Stimulated activated naive B cell treated with anti-CD40 and anti-IgM and Interleukin-4, amounts not matched to agents 10 μg/mL and 1 μg/mL and 100 μg/mL, for 72 hours (primary cell): Measurements from ENCODE around the gene OLA1.
"Not testable (repeated sequence)": the region's sequence is repeated elsewhere in the genome, so short reads cannot be mapped to it uniquely, and the experiment has no call there.

Experiments used
- ATAC-seq, 2 donors: fragments of 150-1000 bp; cut with Tn5 transposase; replicated peaks; 2 replicates each; pipeline ENCODE4 v1.10.0; 2021; ENCODE audit warnings: moderate library complexity in 1 of 2
- DNase-seq: peaks from one replicate; pipeline ENCODE4 v3.0.0; 2021
- H3K27ac Mint-ChIP-seq: one replicate; pipeline ENCODE4 v1.8.0; 2022; ENCODE audit warnings: mild to moderate bottlenecking, mixed read lengths
- H3K27me3 Mint-ChIP-seq, 2 donors: one replicate each; pipeline ENCODE4 v1.8.0; 2022; ENCODE audit warnings: mixed read lengths in 2 of 2
- H3K36me3 Mint-ChIP-seq, 2 donors: one replicate each; pipeline ENCODE4 v1.8.0; 2022; ENCODE audit warnings: mixed read lengths in 2 of 2, mild to moderate bottlenecking in 1 of 2
- H3K4me1 Mint-ChIP-seq, 2 donors: one replicate each; pipeline ENCODE4 v1.8.0; 2022; ENCODE audit warnings: mixed read lengths in 2 of 2, mild to moderate bottlenecking in 1 of 2
- H3K4me3 Mint-ChIP-seq, 2 donors: one replicate each; pipeline ENCODE4 v1.8.0; 2022; ENCODE audit warnings: mild to moderate bottlenecking in 2 of 2, mixed read lengths in 2 of 2, moderate library complexity in 1 of 2
- H3K9me3 Mint-ChIP-seq, 2 donors: one replicate each; pipeline ENCODE4 v1.8.0; 2022; ENCODE audit warnings: mixed read lengths in 2 of 2, mild to moderate bottlenecking in 1 of 2

OLA1 gene

DNA sequence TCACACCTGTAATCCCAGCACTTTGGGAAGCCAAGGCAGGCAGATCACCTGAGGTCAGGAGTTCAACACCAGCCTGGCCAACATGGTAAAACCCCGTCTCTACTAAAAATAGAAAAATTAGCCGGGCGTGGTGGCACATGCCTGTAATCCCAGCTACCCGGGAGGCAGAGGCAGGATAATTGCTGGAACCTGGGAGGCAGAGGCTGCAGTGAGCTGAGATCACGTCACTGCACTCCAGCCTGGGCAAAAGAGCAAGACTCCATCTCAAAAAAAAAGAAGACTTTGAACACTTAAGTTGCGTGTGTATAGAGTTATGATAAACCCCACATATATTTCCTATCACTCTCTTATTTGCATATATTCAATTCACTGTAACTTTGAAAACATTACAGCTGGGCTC is 2.7 kb downstream of the OLA1 start:
- Mint-ChIP-seq H3K36me3 (peaks cover 29 to 35% of the 10 kb centered on the region in 2 donors), H3K4me1 (peaks cover 8 to 26% of the 10 kb centered on the region in 2 donors)
- DNase-seq, ATAC-seq, H3K27ac Mint-ChIP-seq, H3K27me3 Mint-ChIP-seq, H3K4me3 Mint-ChIP-seq, H3K9me3 Mint-ChIP-seq: not testable (repeated sequence)

DNA sequence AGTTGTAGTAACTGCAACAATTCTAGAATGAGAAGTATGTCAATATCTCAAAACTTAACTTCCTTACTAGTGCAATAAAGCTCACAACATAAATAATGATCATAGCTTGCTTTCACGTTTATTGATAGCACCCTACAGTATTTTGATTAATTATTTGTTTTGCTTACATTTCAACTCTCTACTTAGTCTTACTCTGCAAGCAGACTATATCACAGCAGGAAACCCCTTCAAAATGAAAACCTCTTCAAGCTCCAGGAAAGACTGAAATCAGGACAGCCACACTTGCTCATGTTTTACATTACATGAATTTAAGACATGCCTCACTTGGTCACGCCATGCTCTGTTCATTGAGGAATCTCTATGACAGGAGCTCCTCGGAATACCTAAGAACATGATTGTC is 3.3 kb downstream of the OLA1 start:
- H3K9me3 Mint-ChIP-seq, result no peaks in the 10 kb centered on the region
- DNase-seq (no peak), ATAC-seq (no peak)
- H3K27me3 Mint-ChIP-seq, result no peaks in the 10 kb centered on the region
- no peak overlapping the region for H3K27ac Mint-ChIP-seq
- H3K4me3 Mint-ChIP-seq, result no peak overlapping the region
- H3K36me3 Mint-ChIP-seq, result peaks cover 31 to 35% of the 10 kb centered on the region in 2 donors
- peaks cover 9 to 27% of the 10 kb centered on the region in 2 donors for H3K4me1 Mint-ChIP-seq

DNA sequence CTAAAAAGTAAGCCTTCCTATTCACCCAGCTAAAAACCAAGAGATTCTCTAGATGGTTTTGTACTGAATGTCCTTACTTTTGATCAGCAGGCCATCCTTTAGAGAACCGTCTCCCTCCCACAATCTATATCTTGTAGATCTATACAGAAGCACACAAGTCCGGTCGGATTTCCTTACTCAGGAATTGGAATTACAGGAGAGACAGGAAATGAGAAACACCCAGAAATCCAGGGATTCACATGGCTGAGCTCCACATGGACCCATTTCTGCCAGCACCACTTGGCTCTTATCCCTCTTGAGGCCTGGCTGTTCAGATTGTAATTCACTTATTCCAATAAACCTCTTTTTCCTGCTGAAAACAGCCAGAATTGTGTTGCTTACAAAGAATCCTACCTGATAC is 4.5 kb downstream of the OLA1 start:
- no peak for ATAC-seq
- no peak for DNase-seq
- Mint-ChIP-seq H3K4me3 (no peak overlapping the region), H3K36me3 (peaks cover 32 to 35% of the 10 kb centered on the region in 2 donors), H3K9me3 (no peaks in the 10 kb centered on the region), H3K4me1 (peaks cover 10 to 27% of the 10 kb centered on the region in 2 donors), H3K27me3 (no peaks in the 10 kb centered on the region), H3K27ac (no peak overlapping the region)

DNA sequence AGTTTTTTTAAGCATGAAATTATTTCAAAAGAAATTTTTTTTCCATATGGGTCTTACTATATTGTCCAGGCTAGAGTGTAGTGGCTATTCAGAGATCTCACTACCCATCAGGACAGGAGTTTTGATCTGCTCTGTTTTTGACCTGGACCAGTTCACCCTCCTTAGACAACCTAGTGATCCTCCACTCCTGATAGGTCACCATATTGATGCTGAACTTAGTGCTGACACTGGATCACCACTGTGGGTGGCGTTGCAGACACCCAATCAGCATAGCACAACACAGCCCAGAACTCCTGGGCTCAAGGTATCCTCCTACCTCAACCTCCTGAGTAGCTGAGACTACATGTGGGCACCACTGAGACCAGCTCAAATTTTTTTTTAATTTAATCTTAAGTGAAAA is 8.2 kb downstream of the OLA1 start:
- Mint-ChIP-seq H3K9me3 (no peaks in the 10 kb centered on the region), H3K36me3 (peaks cover 28 to 32% of the 10 kb centered on the region in 2 donors), H3K4me1 (peaks cover 2 to 15% of the 10 kb centered on the region in 2 donors), H3K27me3 (no peaks in the 10 kb centered on the region), H3K4me3 (no peak overlapping the region), H3K27ac (no peak overlapping the region)
- ATAC-seq (no peak), DNase-seq (no peak)

DNA sequence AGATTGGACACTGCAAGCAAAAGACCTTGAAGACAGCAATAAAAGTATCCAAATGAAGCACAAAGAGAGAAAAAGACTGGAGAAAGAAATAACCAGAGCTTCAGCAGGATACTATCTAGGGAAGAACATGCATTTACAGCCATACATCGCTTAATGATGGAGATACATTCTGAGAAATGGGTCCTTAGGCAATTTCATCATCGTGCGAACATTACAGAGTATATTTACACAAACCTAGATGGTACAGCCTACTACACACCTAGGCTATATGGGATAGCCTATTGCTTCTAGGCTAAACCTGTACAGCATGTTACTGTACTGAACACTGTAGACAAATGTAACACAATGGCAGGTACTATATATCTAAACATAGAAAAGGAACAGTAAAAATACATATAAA is 11.9 kb downstream of the OLA1 start:
- peaks cover 13 to 21% of the 10 kb centered on the region in 2 donors for H3K36me3 Mint-ChIP-seq
- no peak overlapping the region for H3K27ac Mint-ChIP-seq
- H3K27me3 Mint-ChIP-seq, result no peaks in the 10 kb centered on the region
- H3K9me3 Mint-ChIP-seq, result no peaks in the 10 kb centered on the region
- H3K4me3 Mint-ChIP-seq, result no peak overlapping the region
- H3K4me1 Mint-ChIP-seq, result peaks cover 13 to 20% of the 10 kb centered on the region in 2 donors
- no peak for DNase-seq
- no peak for ATAC-seq

DNA sequence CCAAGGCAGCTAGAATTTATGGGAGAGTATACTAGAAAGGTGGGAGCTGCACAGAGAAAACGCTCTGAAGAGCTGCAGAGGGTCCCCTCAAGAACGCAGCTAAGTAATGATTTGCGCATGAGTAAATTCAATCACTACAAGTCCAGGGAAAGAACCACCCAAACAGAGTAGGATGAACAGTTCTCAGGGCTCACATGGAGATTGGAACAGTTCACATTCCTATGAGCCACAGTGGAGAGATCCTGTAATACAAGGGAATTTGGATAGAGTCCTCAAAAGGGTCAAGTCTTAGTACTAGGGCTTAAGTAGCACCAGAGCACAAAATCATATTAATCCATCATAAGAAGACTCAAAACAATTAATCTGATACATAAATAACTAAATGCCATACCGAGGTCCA is 12.7 kb downstream of the OLA1 start:
- peaks cover 13 to 17% of the 10 kb centered on the region in 2 donors for H3K4me1 Mint-ChIP-seq
- no peaks in the 10 kb centered on the region for H3K27me3 Mint-ChIP-seq
- no peak overlapping the region for H3K27ac Mint-ChIP-seq
- ATAC-seq, result no peak
- no peak overlapping the region for H3K4me3 Mint-ChIP-seq
- DNase-seq, result no peak
- H3K9me3 Mint-ChIP-seq, result no peaks in the 10 kb centered on the region
- peaks cover 9 to 13% of the 10 kb centered on the region in 2 donors for H3K36me3 Mint-ChIP-seq

DNA sequence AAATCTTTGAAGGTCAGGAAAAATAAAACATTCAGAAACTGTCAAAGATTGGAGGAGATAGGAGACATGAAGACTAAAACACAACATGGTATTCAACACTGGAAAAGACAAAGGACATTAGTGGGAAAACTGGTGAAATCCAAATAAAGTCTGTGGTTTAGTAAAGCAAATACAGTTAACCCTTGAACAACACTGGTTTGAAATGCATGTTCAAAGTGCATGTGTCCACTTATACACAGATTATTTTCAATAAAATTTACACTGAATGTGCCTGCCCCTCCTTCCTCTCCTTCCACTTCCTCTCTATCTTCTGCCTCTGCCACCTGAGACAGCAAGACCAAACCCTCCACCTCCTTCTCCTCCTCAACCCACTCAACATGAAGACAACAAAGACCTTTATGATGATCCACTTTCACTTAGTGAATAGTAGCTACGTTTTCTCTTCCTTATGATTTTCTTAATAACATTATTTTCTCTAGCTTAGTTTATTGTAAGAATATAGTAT is 14.5 kb downstream of the OLA1 start:
- no peak for ATAC-seq
- no peak for DNase-seq
- Mint-ChIP-seq H3K4me1 (peaks cover 12 to 16% of the 10 kb centered on the region in 2 donors), H3K36me3 (peaks cover 6 to 21% of the 10 kb centered on the region in 2 donors), H3K4me3 (no peak overlapping the region), H3K27ac (no peak overlapping the region), H3K9me3 (no peaks in the 10 kb centered on the region), H3K27me3 (no peaks in the 10 kb centered on the region)

DNA sequence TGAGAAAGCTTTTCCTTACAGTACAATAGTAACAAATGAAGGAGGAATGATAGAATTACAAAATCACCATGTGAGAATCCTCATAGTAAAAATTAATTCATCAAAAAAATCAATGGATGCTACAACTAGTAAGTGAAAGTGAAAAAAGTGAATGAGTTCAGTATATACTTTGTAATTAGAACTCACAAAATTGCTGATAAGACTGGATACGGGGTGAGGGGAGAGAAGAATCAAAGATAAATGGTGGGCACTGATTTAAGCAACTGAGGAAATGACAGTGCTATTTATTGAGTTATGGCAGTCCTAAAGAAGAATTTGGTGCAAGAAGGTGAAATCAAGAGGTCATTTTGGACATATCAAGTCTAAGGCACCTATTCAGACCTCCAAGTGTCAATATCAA is 20.6 kb downstream of the OLA1 start:
- ATAC-seq, result no peak
- Mint-ChIP-seq H3K27ac (no peak overlapping the region), H3K4me3 (no peak overlapping the region), H3K27me3 (no peaks in the 10 kb centered on the region), H3K36me3 (peaks cover 24 to 36% of the 10 kb centered on the region in 2 donors), H3K9me3 (no peaks in the 10 kb centered on the region), H3K4me1 (peaks cover 0 to 4% of the 10 kb centered on the region in 2 donors)
- DNase-seq, result no peak

DNA sequence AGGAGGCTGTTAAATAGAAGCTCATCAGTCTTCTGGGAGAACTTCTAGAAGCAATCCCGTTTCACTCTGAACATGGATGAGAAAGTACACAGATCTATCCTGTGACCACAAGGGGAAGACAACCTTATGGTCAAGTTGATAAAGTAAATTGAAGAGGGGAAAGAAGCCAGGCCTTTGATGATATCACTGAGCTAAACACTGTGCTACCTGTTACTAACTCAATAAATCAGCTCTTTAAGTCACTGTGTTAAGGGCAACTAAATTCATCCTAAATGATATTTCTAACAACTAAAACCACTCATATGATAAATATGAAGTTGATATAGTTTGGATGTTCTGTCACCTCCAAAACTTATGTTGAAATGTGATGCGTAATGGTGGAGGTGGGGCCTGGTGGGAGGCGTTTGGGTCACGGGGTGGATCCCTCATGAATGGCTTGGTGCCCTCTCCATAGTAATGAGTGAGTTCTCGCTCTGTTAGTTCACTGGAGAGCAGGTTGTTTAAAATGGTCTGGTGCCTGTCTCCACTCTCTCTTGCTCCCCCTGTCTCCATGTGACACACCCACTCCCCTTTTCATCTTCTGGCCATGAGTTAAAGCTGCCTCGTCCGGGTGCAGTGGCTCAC is 23.6 kb downstream of the OLA1 start:
- H3K9me3 Mint-ChIP-seq, result no peaks in the 10 kb centered on the region
- no peaks in the 10 kb centered on the region for H3K4me1 Mint-ChIP-seq
- no peak for ATAC-seq
- H3K27me3 Mint-ChIP-seq, result no peaks in the 10 kb centered on the region
- DNase-seq, result no peak
- H3K27ac Mint-ChIP-seq, result no peak overlapping the region
- H3K4me3 Mint-ChIP-seq, result no peak overlapping the region
- H3K36me3 Mint-ChIP-seq, result peaks cover 30 to 41% of the 10 kb centered on the region in 2 donors

DNA sequence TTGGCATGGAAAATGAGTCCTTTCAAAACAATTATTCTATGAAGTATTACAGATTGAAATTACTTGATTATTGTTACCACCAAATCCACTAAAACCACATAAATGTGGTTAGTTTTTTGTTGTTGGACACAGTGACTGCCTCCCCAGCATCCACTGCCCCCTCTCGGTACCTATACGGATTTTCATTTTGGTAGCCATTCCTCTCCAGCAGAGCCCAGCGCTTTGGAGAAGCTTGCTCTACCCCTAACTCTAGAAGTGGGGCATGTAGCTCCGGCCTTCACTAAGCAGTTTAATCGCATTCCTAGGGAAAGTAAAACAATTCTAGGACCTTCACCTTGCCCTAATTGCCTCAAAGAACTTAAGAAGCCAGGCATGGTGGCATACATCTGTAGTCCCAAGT is 24.2 kb downstream of the OLA1 start:
- Mint-ChIP-seq H3K27me3 (no peaks in the 10 kb centered on the region), H3K4me1 (no peaks in the 10 kb centered on the region), H3K9me3 (no peaks in the 10 kb centered on the region), H3K27ac (no peak overlapping the region), H3K4me3 (no peak overlapping the region), H3K36me3 (peaks cover 32 to 36% of the 10 kb centered on the region in 2 donors)
- ATAC-seq (no peak), DNase-seq (no peak)

DNA sequence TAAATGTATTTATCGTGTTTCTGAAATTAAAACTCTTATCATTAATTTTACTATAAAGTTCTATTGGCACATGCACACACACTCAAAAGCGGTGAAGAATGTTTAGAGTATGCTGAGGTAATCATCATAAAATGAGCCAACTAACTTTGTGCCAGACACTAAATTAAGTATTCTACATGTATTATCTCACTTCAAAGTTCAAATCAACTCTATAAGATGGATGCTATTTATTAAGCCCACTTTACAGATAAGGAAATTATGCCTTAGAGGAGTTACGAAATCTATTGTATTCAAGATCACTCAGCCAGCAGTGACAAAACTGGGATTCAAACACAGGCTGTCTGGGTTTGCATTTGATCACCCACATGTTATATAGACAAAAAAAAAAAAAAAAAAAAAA is 24.9 kb downstream of the OLA1 start:
- no peaks in the 10 kb centered on the region for H3K9me3 Mint-ChIP-seq
- H3K27me3 Mint-ChIP-seq, result no peaks in the 10 kb centered on the region
- ATAC-seq (no peak), DNase-seq (no peak)
- no peak overlapping the region for H3K4me3 Mint-ChIP-seq
- H3K27ac Mint-ChIP-seq, result no peak overlapping the region
- no peaks in the 10 kb centered on the region for H3K4me1 Mint-ChIP-seq
- H3K36me3 Mint-ChIP-seq, result peaks cover 32 to 33% of the 10 kb centered on the region in 2 donors

DNA sequence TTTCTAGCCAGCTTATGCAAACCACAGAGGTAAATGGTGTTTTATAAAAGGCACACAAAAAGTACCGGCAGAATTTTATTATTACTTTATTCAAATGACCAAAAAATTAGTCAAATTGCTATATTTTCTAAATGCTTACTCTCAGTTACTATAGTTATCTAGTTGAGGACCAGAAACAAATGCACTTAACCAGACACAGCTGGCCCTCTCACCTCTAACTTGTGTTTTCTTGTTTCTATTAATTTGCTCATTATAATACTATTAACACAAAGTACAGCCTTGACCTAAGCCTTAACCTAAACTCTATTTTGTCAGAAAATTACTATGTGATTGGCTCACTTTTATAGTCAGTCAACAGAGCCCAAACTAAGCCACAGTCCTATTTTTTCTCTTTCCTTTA is 26.2 kb downstream of the OLA1 start:
- no peak for DNase-seq
- ATAC-seq, result no peak
- Mint-ChIP-seq H3K4me3 (no peak overlapping the region), H3K36me3 (peaks cover 27 to 28% of the 10 kb centered on the region in 2 donors), H3K9me3 (no peaks in the 10 kb centered on the region), H3K4me1 (no peaks in the 10 kb centered on the region), H3K27ac (no peak overlapping the region), H3K27me3 (no peaks in the 10 kb centered on the region)

DNA sequence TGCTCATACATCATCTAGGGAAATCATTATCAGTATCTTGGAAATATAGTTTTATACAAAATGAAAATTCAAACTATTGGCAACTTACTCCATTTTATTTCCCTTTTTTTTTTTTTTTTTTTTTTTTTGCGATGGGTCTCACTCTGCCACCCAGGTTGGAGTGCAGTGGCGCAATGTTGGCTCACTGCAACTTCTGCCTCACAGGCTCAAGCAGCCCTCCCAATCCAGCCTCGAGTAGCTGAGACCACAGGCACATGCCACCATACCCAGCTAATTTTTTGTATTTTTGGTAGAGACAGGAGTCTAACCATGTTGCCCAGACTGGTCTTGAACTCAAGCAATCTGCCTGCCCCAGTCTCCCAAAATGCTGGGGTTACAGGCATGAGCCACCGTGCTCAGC is 29.0 kb downstream of the OLA1 start:
- H3K27ac Mint-ChIP-seq, result no peak overlapping the region
- H3K9me3 Mint-ChIP-seq, result no peaks in the 10 kb centered on the region
- H3K36me3 Mint-ChIP-seq, result peaks cover 10 to 15% of the 10 kb centered on the region in 2 donors
- ATAC-seq, result no peak
- no peaks in the 10 kb centered on the region for H3K4me1 Mint-ChIP-seq
- no peak overlapping the region for H3K4me3 Mint-ChIP-seq
- no peak for DNase-seq
- no peaks in the 10 kb centered on the region for H3K27me3 Mint-ChIP-seq

DNA sequence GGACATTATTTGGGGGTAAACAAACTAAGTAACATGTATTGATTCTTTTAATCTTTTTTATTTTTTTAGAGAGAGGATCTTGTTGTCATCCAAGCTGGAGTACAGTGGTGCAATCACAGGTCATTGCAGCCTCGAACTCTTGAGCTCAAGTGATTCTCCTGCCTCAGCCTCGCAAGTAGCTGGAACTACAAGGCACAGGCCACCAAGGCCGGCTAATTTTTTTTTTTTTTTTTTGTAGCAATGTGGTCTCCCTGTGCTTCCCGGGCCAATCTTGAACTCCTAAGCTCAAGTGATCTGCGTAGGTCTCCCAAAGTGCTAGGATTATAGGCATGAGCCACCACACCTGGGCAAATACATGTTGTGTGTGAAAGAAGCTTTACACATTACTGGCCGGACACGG is 29.6 kb downstream of the OLA1 start:
- H3K4me1 Mint-ChIP-seq, result no peaks in the 10 kb centered on the region

DNA sequence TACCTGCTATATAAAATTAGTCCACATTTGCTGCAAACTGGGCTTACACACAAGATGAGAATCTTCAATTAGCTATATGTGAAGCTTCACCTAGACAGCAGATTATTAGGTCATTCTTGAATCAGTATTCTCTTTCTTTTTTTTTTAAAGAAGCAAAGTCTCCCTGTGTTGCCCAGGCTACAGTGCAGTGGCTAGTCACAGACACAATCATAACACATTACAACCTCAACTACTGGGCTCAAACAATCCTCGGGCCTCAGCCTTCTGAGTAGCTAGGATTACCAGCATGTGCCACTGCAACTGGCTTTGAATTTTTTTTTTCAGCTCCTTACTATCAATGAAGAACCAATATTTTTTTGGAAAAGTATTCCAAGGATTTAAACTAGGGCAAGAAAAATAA is 30.5 kb downstream of the OLA1 start:
- no peaks in the 10 kb centered on the region for H3K4me1 Mint-ChIP-seq
- no peaks in the 10 kb centered on the region for H3K27me3 Mint-ChIP-seq
- no peak overlapping the region for H3K27ac Mint-ChIP-seq
- no peak for ATAC-seq
- H3K9me3 Mint-ChIP-seq, result no peaks in the 10 kb centered on the region
- H3K4me3 Mint-ChIP-seq, result no peak overlapping the region
- peaks cover 8 to 10% of the 10 kb centered on the region in 2 donors for H3K36me3 Mint-ChIP-seq
- DNase-seq, result no peak

More for the DNA sequence above, 29.6 kb downstream of the OLA1 start:
- Mint-ChIP-seq H3K36me3 (peaks cover 9 to 13% of the 10 kb centered on the region in 2 donors), H3K4me3 (no peak overlapping the region), H3K27ac (no peak overlapping the region), H3K27me3 (no peaks in the 10 kb centered on the region), H3K9me3 (no peaks in the 10 kb centered on the region)
- ATAC-seq (no peak), DNase-seq (no peak)
